DOHH2 (cell line): ENCODE measurements around the gene BNC2.

Experiments
- H3F3A ChIP-seq: fragments of 200-600 bp; sonication (generic), shearing (Covaris generic); 2 replicates; pipeline ENCODE4 v1.6.0; 2016; ENCODE audit warnings: antibody characterized with exemption, mild to moderate bottlenecking; ENCODE audit not compliant: control insufficient read depth, insufficient read depth
- H3K27ac ChIP-seq: fragments of 200-600 bp; sonication (generic); 2 replicates; pipeline ENCODE4 v1.5.1; 2014; ENCODE audit warnings: low read depth, mild to moderate bottlenecking, low read length, moderate library complexity
- H3K27me3 ChIP-seq: fragments of 200-600 bp; sonication (generic); 2 replicates; pipeline ENCODE4 v1.6.1; 2014; ENCODE audit warnings: mild to moderate bottlenecking, low read length, mixed read lengths; ENCODE audit not compliant: control insufficient read depth
- H3K36me3 ChIP-seq: fragments of 200-600 bp; sonication (generic); 2 replicates; pipeline ENCODE4 v1.6.1; 2014; ENCODE audit warnings: mild to moderate bottlenecking, low read length, moderate library complexity, mixed read lengths; ENCODE audit not compliant: control insufficient read depth
- H3K4me1 ChIP-seq: fragments of 200-600 bp; sonication (generic); 2 replicates; pipeline ENCODE4 v1.6.1; 2014; ENCODE audit warnings: mild to moderate bottlenecking, low read length, mixed read lengths; ENCODE audit not compliant: control insufficient read depth
- H3K4me2 ChIP-seq: fragments of 200-600 bp; sonication (generic); 2 replicates; pipeline ENCODE4 v1.6.0; 2014; ENCODE audit warnings: mild to moderate bottlenecking, low read length, moderate library complexity
- H3K4me3 ChIP-seq: fragments of 200-600 bp; sonication (generic); 2 replicates; pipeline ENCODE4 v1.5.1; 2014; ENCODE audit warnings: mild to moderate bottlenecking, low read length, mixed read lengths
- H3K79me2 ChIP-seq: fragments of 200-600 bp; sonication (generic); 2 replicates; pipeline ENCODE4 v1.6.1; 2014; ENCODE audit warnings: mild to moderate bottlenecking, low read length, mixed read lengths; ENCODE audit not compliant: control insufficient read depth
- H3K9me2 ChIP-seq: fragments of 200-600 bp; sonication (generic); replicated peaks from 2 replicates; pipeline ENCODE4 v1.6.1; 2014; ENCODE audit warnings: mild to moderate bottlenecking, low read length, mixed read lengths; ENCODE audit not compliant: control insufficient read depth
- H3K9me3 ChIP-seq: fragments of 200-600 bp; sonication (generic); 2 replicates; pipeline ENCODE4 v1.6.1; 2014; ENCODE audit warnings: antibody characterized with exemption, low read length, mixed read lengths; ENCODE audit not compliant: control insufficient read depth, insufficient read depth
- H4K20me1 ChIP-seq: fragments of 200-600 bp; sonication (generic); 2 replicates; pipeline ENCODE4 v1.6.0; 2014; ENCODE audit warnings: low read depth, mild to moderate bottlenecking, antibody characterized with exemption, low read length, moderate library complexity; ENCODE audit not compliant: control insufficient read depth, insufficient read depth
- CTCF ChIP-seq: fragments of 200-600 bp; sonication (generic); IDR thresholded peaks from one replicate; pipeline ENCODE4 v1.5.1; 2014; ENCODE audit warnings: antibody characterized with exemption, mild to moderate bottlenecking, low read depth, low read length; ENCODE audit not compliant: poor library complexity, severe bottlenecking
- EZH2phosphoT487 ChIP-seq: fragments of 200-600 bp; sonication (generic); IDR thresholded peaks from 2 replicates; pipeline ENCODE4 v1.6.1; 2017; ENCODE audit warnings: borderline replicate concordance, mild to moderate bottlenecking, antibody characterized with exemption, low read length, moderate library complexity, mixed read lengths

The BNC2 gene

GRCh38 chr9:16616686-16617085 is 253.8 kb downstream of the BNC2 start:
- Histone ChIP-seq H3K9me2 (no peaks in the 10 kb centered on the region), H3K27ac (no peak overlapping the region), H3K4me2 (no peak overlapping the region), H3K27me3 (no peaks in the 10 kb centered on the region), H3F3A (no peaks in the 10 kb centered on the region), H3K4me3 (no peak overlapping the region), H3K9me3 (no peaks in the 10 kb centered on the region), H3K79me2 (no peaks in the 10 kb centered on the region), H3K4me1 (no peaks in the 10 kb centered on the region), H4K20me1 (no peaks in the 10 kb centered on the region), H3K36me3 (no peaks in the 10 kb centered on the region)
- TF ChIP-seq EZH2phosphoT487 = no peak
- TF ChIP-seq CTCF = no peak

GRCh38 chr9:16615451-16615850 is 255.0 kb downstream of the BNC2 start:
- H3F3A ChIP-seq = no peaks in the 10 kb centered on the region
- no peak overlapping the region for H3K27ac ChIP-seq
- H3K79me2 ChIP-seq = no peaks in the 10 kb centered on the region

GRCh38 chr9:16613605-16614004 is 256.9 kb downstream of the BNC2 start:
- no peaks in the 10 kb centered on the region for H3K27me3 ChIP-seq
- H3K9me3 ChIP-seq = no peaks in the 10 kb centered on the region
- no peak overlapping the region for H3K4me2 ChIP-seq
- no peak overlapping the region for H3K27ac ChIP-seq
- H3K9me2 ChIP-seq = no peaks in the 10 kb centered on the region
- H3K36me3 ChIP-seq = no peaks in the 10 kb centered on the region
- no peaks in the 10 kb centered on the region for H3K4me1 ChIP-seq
- H3K4me3 ChIP-seq = no peak overlapping the region
- no peak for TF ChIP-seq EZH2phosphoT487
- TF ChIP-seq CTCF = no peak
- no peaks in the 10 kb centered on the region for H3K79me2 ChIP-seq
- no peaks in the 10 kb centered on the region for H4K20me1 ChIP-seq
- no peaks in the 10 kb centered on the region for H3F3A ChIP-seq

More at GRCh38 chr9:16615451-16615850, 255.0 kb downstream of the BNC2 start:
- no peak for TF ChIP-seq CTCF
- no peak for TF ChIP-seq EZH2phosphoT487
- no peaks in the 10 kb centered on the region for H3K27me3 ChIP-seq
- no peak overlapping the region for H3K4me3 ChIP-seq
- no peaks in the 10 kb centered on the region for H3K9me3 ChIP-seq
- no peaks in the 10 kb centered on the region for H3K36me3 ChIP-seq
- no peaks in the 10 kb centered on the region for H3K4me1 ChIP-seq
- H4K20me1 ChIP-seq = no peaks in the 10 kb centered on the region
- no peaks in the 10 kb centered on the region for H3K9me2 ChIP-seq
- H3K4me2 ChIP-seq = no peak overlapping the region

- Histone ChIP-seq H3K36me3 (no peaks in the 10 kb centered on the region), H3K79me2 (no peaks in the 10 kb centered on the region), H3K9me2 (no peaks in the 10 kb centered on the region), H3K27me3 (no peaks in the 10 kb centered on the region), H3K4me1 (no peaks in the 10 kb centered on the region), H3K9me3 (no peaks in the 10 kb centered on the region), H3K27ac (no peak overlapping the region), H3K4me3 (no peak overlapping the region), H3K4me2 (no peak overlapping the region), H3F3A (no peaks in the 10 kb centered on the region), H4K20me1 (no peaks in the 10 kb centered on the region)
- TF ChIP-seq CTCF (no peak), EZH2phosphoT487 (no peak)
Observed at GRCh38 chr9:16613051-16613450, 257.4 kb downstream of the BNC2 start.
